Panc1 (cell line): ENCODE measurements around the gene SHOX. TPM values are rescaled to one million over a fixed set of nuclear protein-coding genes. Genes with fewer than 3 reads are reported as not detected.

Experiments
- ATAC-seq: fragments of 200-7000 bp; cut with Tn5 transposase; 2 replicates; pipeline ENCODE4 v1.9.1; 2020; ENCODE audit warnings: mild to moderate bottlenecking, moderate library complexity
- BruUV-seq: library from RNA; stranded (reverse); fragments of 400-500 nt; replicated peaks from 2 replicates; lab custom pipeline; 2021; lab: Mats Ljungman, UMichigan
- CTCF ChIA-PET: fragments of 300-600 bp; sonication (Branson Sonifier 250); formaldehyde crosslinking; loops from one replicate; lab custom pipeline; 2022; ENCODE audit warnings: antibody characterized with exemption; lab: Charles Lee
- POLR2A ChIA-PET: fragments of 300-600 bp; sonication (Branson Sonifier 250); formaldehyde crosslinking; loops from one replicate; lab custom pipeline; 2022; ENCODE audit warnings: antibody characterized with exemption; lab: Charles Lee
- DNase-seq: peaks from one replicate; pipeline ENCODE4 v3.0.0-alpha.2; 2010; ENCODE audit warnings: low read depth, low spot score
- H3K27ac ChIP-seq: 2 replicates; pipeline ENCODE4 v1.5.1; 2011; ENCODE audit warnings: mild to moderate bottlenecking, low read length, inconsistent platforms
- H3K27me3 ChIP-seq: fragments of 200-500 bp; sonication (Bioruptor generic); 2 replicates; pipeline ENCODE4 v1.6.0; 2014; ENCODE audit warnings: low read length, inconsistent platforms; ENCODE audit not compliant: control insufficient read depth, insufficient read depth
- H3K36me3 ChIP-seq: fragments of 200-500 bp; sonication (Bioruptor generic); 2 replicates; pipeline ENCODE4 v1.5.1; 2014; ENCODE audit warnings: inconsistent platforms, mild to moderate bottlenecking, low read length, moderate library complexity; ENCODE audit not compliant: control insufficient read depth, insufficient read depth
- H3K4me1 ChIP-seq: 2 replicates; pipeline ENCODE4 v1.5.1; 2011; ENCODE audit warnings: inconsistent platforms, mild to moderate bottlenecking, low read length, moderate library complexity; ENCODE audit not compliant: control insufficient read depth, insufficient read depth
- H3K4me3 ChIP-seq, 2 experiments: 2 replicates each; pipeline ENCODE4 v1.5.1; 2011 to 2012; ENCODE audit warnings: low read depth in 2 of 2, low read length in 2 of 2, mild to moderate bottlenecking in 2 of 2, inconsistent platforms in 1 of 2, moderate library complexity in 1 of 2
- H3K9me3 ChIP-seq: fragments of 200-500 bp; sonication (Bioruptor generic); 2 replicates; pipeline ENCODE4 v1.5.1; 2014; ENCODE audit warnings: low read depth, mild to moderate bottlenecking, inconsistent platforms, low read length, moderate library complexity; ENCODE audit not compliant: control insufficient read depth, insufficient read depth
- POLR2AphosphoS5 ChIP-seq: IDR thresholded peaks from 2 replicates; pipeline ENCODE4 v1.6.1; 2012; ENCODE audit warnings: mild to moderate bottlenecking, low read depth, low read length, moderate library complexity
- REST ChIP-seq, 2 experiments: IDR thresholded peaks; 2 replicates each; pipeline ENCODE4 v1.6.1; 2011 to 2012; ENCODE audit warnings: low read depth in 2 of 2, control low read depth in 1 of 2, low read length in 1 of 2, mild to moderate bottlenecking in 1 of 2, moderate library complexity in 1 of 2; ENCODE audit not compliant: insufficient read depth in 1 of 2
- SIN3A ChIP-seq: IDR thresholded peaks from 2 replicates; pipeline ENCODE4 v1.6.1; 2012; ENCODE audit warnings: low read depth, mild to moderate bottlenecking, low read length, moderate library complexity, borderline replicate concordance; ENCODE audit not compliant: insufficient read depth
- TCF7L2 ChIP-seq: IDR thresholded peaks from 2 replicates; pipeline ENCODE4 v1.6.1; 2011; ENCODE audit warnings: mild to moderate bottlenecking, low read depth, low read length, inconsistent platforms
- in situ Hi-C: cut with HindIII; loops from 2 replicates; pipeline ENCODE4 v1.10.0; 2016; ENCODE audit warnings: low sequenced_read_pairs, low pct_unique_long_range_greater_than_20kb
- intact Hi-C: fragments of 100-400 bp; cut with micrococcal nuclease; formaldehyde crosslinking; loops from one replicate; pipeline ENCODE4 v1.10.0; 2022; ENCODE audit not compliant: unreplicated experiment
- total RNA-seq: library from RNA; stranded (reverse); gene quantifications from one replicate; pipeline ENCODE4 v1.2.1, GENCODE V29; 2021; ENCODE audit not compliant: unreplicated experiment
- TF ChIP-seq, protein P1 (sequence below): fragments of 450-650 bp; IDR thresholded peaks from 2 replicates; pipeline ENCODE4 v1.5.1; 2017; ENCODE audit warnings: mild to moderate bottlenecking

Gene SHOX
- total RNA-seq, 1 experiment from 2014 or later, result not detected

DNA sequence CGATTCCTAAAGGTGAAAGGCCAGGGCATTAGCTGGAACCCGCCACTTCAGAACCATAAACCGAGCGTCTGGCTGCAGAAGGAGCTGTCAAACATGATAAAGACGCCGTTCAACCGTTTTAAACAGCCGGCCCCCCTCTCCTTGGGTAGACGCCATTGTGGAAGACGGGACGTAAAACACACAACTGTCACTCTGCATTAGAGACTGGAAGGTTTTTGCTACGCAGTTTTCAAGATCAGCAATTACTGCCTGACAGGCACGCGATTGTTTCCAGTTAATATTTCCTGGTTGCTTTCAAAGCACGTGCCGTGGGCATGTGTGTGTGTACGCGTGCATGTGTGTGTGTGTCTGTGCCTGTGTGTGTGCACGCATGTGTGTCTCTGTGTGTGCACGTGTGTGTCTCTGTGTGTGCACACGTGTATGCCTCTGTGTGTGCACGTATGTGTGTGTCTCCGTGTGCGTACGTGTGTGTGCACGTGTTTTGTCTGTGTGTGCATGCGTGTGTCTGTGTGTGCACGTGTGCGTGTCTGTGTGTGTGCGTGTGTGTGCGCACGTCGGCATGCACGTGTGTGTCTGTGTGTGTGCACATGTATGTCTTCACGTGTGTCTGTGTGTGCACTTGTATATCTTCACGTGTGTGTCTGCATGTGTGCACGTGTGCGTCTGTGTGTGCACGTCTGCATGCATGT, 48.8 kb downstream of the SHOX start:
- Histone ChIP-seq H3K4me3 (no peak overlapping the region), H3K27me3 (no peaks in the 10 kb centered on the region), H3K4me1 (no peaks in the 10 kb centered on the region), H3K9me3 (no peaks in the 10 kb centered on the region), H3K27ac (no peak overlapping the region), H3K36me3 (no peaks in the 10 kb centered on the region)
- BruUV-seq, result no TSS peak
- TF ChIP-seq TCF7L2, result no peak
- DNase-seq (no peak), ATAC-seq (no peak)
- POLR2A ChIA-PET, result no interaction called here
- CTCF ChIA-PET, result no interaction called here
- intact Hi-C loops, result no loop called here
- in situ Hi-C loops, result no loop called here

DNA sequence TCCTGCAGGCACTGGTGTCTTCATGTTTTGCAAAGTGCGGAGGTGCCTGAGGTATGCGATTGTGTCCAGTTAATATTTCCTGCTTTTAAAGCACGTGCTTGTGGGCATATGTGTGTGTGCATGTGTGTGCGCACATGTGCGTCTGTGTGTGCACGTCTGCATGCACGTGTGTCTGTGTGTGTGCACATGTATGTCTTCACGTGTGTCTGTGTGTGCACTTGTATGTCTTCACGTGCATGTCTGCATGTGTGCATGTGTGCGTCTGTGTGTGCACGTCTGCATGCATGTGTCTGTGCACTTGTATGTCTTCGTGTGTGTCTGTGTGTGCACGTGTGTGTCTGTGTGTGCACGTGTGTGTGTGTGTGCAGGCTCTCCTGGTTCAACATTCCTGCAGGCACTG, 49.5 kb downstream of the SHOX start:
- CTCF ChIA-PET, result no interaction called here
- Histone ChIP-seq H3K27me3 (no peaks in the 10 kb centered on the region), H3K27ac (no peak overlapping the region), H3K4me1 (no peaks in the 10 kb centered on the region), H3K4me3 (no peak overlapping the region), H3K9me3 (no peaks in the 10 kb centered on the region), H3K36me3 (no peaks in the 10 kb centered on the region)
- intact Hi-C loops, result no loop called here
- DNase-seq, result no peak
- in situ Hi-C loops, result no loop called here
- ATAC-seq, result no peak
- BruUV-seq, result no TSS peak
- no peak for TF ChIP-seq REST (IDR thresholded peaks at IDR 0.05; ENCODE audit: insufficient read depth in 1 of 2, low read depth in 2 of 2, low read length in 1 of 2)
- TF ChIP-seq SIN3A, result no peak
- TF ChIP-seq POLR2AphosphoS5, result no peak
- TF ChIP-seq, protein P1, sequence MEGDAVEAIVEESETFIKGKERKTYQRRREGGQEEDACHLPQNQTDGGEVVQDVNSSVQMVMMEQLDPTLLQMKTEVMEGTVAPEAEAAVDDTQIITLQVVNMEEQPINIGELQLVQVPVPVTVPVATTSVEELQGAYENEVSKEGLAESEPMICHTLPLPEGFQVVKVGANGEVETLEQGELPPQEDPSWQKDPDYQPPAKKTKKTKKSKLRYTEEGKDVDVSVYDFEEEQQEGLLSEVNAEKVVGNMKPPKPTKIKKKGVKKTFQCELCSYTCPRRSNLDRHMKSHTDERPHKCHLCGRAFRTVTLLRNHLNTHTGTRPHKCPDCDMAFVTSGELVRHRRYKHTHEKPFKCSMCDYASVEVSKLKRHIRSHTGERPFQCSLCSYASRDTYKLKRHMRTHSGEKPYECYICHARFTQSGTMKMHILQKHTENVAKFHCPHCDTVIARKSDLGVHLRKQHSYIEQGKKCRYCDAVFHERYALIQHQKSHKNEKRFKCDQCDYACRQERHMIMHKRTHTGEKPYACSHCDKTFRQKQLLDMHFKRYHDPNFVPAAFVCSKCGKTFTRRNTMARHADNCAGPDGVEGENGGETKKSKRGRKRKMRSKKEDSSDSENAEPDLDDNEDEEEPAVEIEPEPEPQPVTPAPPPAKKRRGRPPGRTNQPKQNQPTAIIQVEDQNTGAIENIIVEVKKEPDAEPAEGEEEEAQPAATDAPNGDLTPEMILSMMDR, result no peak
- TF ChIP-seq TCF7L2, result no peak
- POLR2A ChIA-PET, result no interaction called here

DNA sequence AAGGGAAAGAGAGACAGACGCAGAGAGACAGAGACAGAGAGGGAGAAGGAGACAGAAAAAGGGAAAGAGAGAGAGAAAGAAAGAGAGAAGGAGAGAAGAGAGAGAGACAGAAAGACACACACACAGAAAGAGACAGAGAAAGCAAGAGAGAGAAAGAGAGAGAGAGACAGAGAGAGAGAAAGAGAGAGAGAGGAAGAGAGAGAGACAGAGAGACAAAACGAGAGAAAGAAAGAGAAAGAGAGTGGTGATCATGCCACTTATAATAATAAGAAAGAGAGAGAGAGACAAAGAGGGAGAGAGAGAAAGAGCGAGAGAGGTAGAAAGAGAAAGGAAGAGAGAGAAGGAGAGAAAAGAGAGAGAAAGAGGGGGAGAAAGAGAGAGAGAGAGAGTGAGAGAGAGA, 51.4 kb downstream of the SHOX start:
- no peaks in the 10 kb centered on the region for H3K36me3 ChIP-seq
- no peak for TF ChIP-seq SIN3A
- TF ChIP-seq, protein P1, result no peak
- no peak overlapping the region for H3K4me3 ChIP-seq
- H3K27me3 ChIP-seq, result no peaks in the 10 kb centered on the region
- no peak overlapping the region for H3K27ac ChIP-seq
- intact Hi-C loops, result no loop called here
- H3K9me3 ChIP-seq, result no peaks in the 10 kb centered on the region
- no TSS peak for BruUV-seq
- in situ Hi-C loops, result no loop called here
- no peaks in the 10 kb centered on the region for H3K4me1 ChIP-seq
- DNase-seq (no peak), ATAC-seq (no peak)
- CTCF ChIA-PET, result no interaction called here
- POLR2A ChIA-PET, result no interaction called here
